GM12874 (cell line): ENCODE results near the gene AKNA.
A peak's percentile ranks its signal among the peaks of the same experiment; 100 is the strongest.

Experiments
- TF ChIP-seq, protein P1 (sequence below): IDR thresholded peaks from 2 replicates; pipeline ENCODE4 v1.5.1; 2011; ENCODE audit warnings: low read depth, mild to moderate bottlenecking, control low read depth, low read length, moderate library complexity; ENCODE audit not compliant: insufficient read depth

Gene AKNA

DNA sequence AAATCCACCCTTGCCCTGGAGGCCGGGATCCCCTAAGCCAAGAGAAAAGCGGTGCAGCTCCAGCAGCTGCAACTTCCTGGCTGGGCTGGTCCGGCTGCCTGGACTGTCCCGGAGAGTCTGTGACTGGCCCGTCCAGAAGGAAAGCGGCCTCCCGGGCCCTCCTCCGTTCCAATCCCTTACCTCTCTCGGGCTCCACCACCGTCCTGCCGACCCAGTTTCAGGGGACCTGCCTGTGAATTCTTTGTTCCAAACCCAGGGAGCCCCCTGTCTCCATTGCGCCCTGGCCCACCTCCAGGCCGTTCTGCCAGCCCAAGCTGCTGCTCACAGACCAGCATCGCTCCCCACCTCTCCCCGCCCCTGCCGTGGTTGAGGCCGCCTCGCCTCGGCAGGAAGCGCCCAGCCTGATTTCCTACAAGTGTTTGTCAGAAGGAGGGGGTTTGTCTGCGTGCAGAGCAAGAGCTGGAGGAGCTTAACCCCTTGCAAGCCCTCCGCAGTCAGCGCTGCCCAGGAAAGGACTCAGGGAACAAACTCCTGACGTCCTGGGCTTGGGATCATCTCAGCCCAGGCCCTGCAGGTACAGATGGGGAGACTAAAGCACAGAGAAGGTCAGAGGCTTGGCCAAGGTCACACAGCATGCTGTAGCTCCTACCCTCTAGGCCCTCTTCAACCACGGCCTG, at the start of gene AKNA:
AKNA (minus strand) TSS at position 303 of the 677 bp plus-strand sequence. CDS start 6,649 bp downstream, outside the sequence.
- TF ChIP-seq, protein P1, sequence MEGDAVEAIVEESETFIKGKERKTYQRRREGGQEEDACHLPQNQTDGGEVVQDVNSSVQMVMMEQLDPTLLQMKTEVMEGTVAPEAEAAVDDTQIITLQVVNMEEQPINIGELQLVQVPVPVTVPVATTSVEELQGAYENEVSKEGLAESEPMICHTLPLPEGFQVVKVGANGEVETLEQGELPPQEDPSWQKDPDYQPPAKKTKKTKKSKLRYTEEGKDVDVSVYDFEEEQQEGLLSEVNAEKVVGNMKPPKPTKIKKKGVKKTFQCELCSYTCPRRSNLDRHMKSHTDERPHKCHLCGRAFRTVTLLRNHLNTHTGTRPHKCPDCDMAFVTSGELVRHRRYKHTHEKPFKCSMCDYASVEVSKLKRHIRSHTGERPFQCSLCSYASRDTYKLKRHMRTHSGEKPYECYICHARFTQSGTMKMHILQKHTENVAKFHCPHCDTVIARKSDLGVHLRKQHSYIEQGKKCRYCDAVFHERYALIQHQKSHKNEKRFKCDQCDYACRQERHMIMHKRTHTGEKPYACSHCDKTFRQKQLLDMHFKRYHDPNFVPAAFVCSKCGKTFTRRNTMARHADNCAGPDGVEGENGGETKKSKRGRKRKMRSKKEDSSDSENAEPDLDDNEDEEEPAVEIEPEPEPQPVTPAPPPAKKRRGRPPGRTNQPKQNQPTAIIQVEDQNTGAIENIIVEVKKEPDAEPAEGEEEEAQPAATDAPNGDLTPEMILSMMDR = no peak

GRCh38 chr9:114437401-114437893, 49.7 kb upstream of the AKNA start:
- TF ChIP-seq, protein P1 = no peak

GRCh38 chr9:114434878-114435311, 47.1 kb upstream of the AKNA start:
- TF ChIP-seq, protein P1 = peak; percentile 65

DNA sequence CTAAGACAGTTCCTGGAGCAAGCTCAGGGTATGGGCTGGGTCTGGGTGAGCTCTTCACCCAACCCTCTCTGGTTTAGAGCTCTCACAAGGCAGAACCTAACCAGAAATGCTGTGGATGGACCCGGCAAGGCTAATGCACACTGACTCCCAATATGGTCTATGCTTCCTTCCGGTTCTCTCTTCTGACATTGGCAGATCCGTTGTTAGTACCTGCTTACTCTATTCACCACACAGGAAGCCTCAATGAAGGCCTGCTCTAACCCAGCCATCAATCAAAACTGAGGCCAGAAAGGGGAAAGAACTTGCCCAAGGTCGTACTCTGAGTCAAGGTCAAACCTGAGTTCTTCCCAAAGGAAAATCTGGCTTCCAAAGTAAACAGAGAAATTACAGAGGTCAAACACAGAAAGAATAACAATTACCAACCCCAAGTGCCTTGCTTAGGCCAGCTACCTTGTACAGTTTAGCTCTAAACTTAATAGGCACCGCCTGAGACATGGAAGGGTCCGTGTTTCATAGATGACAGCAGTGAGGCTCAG, 46.0 kb upstream of the AKNA start:
- TF ChIP-seq, protein P1 = no peak

DNA sequence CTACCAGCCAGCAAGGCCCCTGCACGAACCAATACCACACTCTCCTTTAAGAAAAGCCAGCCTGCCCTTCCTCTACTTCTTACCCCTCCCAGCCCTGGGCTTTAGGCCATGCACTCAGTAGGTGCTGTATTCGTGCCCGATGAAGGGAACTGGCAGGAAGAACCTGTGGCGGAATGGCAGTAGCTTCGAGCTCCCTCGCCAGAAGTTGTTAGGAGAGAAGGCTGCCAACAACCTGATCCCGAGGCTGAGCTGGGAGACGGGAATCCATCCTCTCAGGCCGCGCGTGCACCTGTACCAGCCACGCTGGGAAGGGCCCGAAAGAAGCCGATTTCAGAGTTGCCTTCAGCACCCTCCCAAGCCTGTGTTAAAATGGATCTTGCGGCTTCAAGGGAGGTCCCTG, 45.3 kb upstream of the AKNA start:
- TF ChIP-seq, protein P1 = no peak

- TF ChIP-seq, protein P1 = no peak
These were observed 44.7 kb upstream of the AKNA start for GRCh38 chr9:114432323-114433067.

GRCh38 chr9:114431770-114432169, 44.0 kb upstream of the AKNA start:
- TF ChIP-seq, protein P1 = no peak
